ENCODE measurements around the gene CEPT1.

Gene CEPT1

DNA sequence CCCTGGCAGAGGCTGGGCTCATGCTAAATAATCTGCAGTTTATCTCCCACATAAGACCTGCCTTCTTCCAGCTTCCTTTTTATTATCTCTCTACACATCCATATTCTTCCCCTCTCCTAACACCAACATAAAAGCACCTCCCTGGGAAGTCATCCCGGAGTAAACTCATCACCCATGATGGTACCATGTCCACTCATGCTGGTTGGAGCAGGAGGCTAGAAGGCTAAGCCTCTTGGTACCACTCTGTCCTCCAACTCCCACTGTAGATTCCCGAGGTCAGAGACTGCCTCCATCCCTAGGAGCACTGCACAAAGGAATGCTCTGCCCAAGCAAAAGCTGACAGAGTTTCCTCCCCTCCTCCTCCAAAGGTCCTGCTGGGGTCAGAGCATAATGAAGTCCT lies 56.2 kb downstream of the CEPT1 start:
- Histone ChIP-seq H3K4me3 (ENCODE audit: insufficient read depth, low read length, poor library complexity, severe bottlenecking) (no peak overlapping the region), H3K9me2 (replicated peaks; ENCODE audit: insufficient read depth, low read length) (no peaks in the 10 kb centered on the region), H3F3A (ENCODE audit: insufficient read depth) (no peaks in the 10 kb centered on the region), H3K9me3 (ENCODE audit: insufficient read depth, low read length) (no peaks in the 10 kb centered on the region), H3K36me3 (ENCODE audit: low read length) (no peaks in the 10 kb centered on the region), H4K20me1 (ENCODE audit: low read depth, low read length) (no peaks in the 10 kb centered on the region), H3K27me3 (ENCODE audit: low read length) (no peaks in the 10 kb centered on the region), H3K9ac (ENCODE audit: low read length) (no peak overlapping the region), H3K4me2 (ENCODE audit: low read depth, low read length, poor library complexity, severe bottlenecking) (no peak overlapping the region), H3K27ac (ENCODE audit: low read depth, low read length) (no peak overlapping the region), H2AFZ (ENCODE audit: low read depth, low read length, severe bottlenecking) (no peak overlapping the region), H3K79me2 (ENCODE audit: insufficient read depth, low read length) (0 out of 2 replicates have a peak, but pooled peaks cover under 1% of the 10 kb centered on the region)
- TF ChIP-seq, protein P1, sequence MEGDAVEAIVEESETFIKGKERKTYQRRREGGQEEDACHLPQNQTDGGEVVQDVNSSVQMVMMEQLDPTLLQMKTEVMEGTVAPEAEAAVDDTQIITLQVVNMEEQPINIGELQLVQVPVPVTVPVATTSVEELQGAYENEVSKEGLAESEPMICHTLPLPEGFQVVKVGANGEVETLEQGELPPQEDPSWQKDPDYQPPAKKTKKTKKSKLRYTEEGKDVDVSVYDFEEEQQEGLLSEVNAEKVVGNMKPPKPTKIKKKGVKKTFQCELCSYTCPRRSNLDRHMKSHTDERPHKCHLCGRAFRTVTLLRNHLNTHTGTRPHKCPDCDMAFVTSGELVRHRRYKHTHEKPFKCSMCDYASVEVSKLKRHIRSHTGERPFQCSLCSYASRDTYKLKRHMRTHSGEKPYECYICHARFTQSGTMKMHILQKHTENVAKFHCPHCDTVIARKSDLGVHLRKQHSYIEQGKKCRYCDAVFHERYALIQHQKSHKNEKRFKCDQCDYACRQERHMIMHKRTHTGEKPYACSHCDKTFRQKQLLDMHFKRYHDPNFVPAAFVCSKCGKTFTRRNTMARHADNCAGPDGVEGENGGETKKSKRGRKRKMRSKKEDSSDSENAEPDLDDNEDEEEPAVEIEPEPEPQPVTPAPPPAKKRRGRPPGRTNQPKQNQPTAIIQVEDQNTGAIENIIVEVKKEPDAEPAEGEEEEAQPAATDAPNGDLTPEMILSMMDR (IDR thresholded peaks at IDR 0.05; ENCODE audit: insufficient read depth, low read length, poor library complexity, severe bottlenecking), result no peak

DNA sequence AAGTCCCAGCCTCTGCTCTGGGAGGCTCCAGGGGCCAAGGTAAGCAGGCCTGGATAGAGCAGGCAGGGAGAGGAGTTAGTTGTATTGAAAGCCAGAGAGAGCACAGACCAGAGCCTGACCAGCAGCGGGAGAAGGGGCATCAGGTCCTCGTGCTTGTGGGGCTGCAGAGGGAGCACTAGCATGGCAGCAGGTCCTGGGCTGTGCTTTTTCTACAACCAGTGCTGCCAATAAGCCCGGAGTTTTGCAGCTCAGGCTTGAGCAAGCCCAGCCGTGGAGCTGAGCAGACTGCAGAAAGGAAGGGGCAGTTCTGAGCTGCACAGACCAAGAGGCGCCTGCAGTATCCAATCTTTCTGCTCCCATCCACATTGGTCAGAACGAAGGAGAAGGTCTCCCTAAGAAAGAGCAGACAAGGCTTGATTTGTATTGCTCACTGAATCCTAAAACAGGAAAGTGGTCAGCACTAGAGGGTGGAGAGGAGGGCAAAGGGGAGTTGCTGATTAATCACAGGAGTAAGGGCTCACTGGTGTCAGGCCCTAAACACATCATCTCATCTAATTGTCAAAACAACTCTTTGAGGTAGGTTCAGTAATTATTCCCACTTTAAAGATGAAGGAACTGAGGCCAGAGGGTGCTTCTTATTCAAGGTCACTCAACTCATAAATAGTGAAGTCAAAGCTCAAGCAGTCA lies 57.7 kb downstream of the CEPT1 start:
- H2AFZ ChIP-seq (ENCODE audit: low read depth, low read length, severe bottlenecking), result no peak overlapping the region
- peak overlapping the region; percentile 34 for H3K27ac ChIP-seq (ENCODE audit: low read depth, low read length)
- H3K36me3 ChIP-seq (ENCODE audit: low read length), result no peaks in the 10 kb centered on the region
- TF ChIP-seq EZH2phosphoT487 (conservative IDR thresholded peaks at IDR 0.05; ENCODE audit: low read length), result no peak
- TF ChIP-seq, protein P1 (IDR thresholded peaks at IDR 0.05; ENCODE audit: insufficient read depth, low read length, poor library complexity, severe bottlenecking), result no peak
- no peaks in the 10 kb centered on the region for H3K9me3 ChIP-seq (ENCODE audit: insufficient read depth, low read length)
- no peak overlapping the region for H3K4me2 ChIP-seq (ENCODE audit: low read depth, low read length, poor library complexity, severe bottlenecking)
- peaks cover 14% of the 10 kb centered on the region for H3K79me2 ChIP-seq (ENCODE audit: insufficient read depth, low read length)
- no peak overlapping the region for H3K4me3 ChIP-seq (ENCODE audit: insufficient read depth, low read length, poor library complexity, severe bottlenecking)
- H3K9me2 ChIP-seq (replicated peaks; ENCODE audit: insufficient read depth, low read length), result no peaks in the 10 kb centered on the region
- H4K20me1 ChIP-seq (ENCODE audit: low read depth, low read length), result no peaks in the 10 kb centered on the region
- H3F3A ChIP-seq (ENCODE audit: insufficient read depth), result peaks cover 7% of the 10 kb centered on the region; the same call in 1 of the 2 replicates
- H3K27me3 ChIP-seq (ENCODE audit: low read length), result no peaks in the 10 kb centered on the region
- no peak overlapping the region for H3K9ac ChIP-seq (ENCODE audit: low read length)

DNA sequence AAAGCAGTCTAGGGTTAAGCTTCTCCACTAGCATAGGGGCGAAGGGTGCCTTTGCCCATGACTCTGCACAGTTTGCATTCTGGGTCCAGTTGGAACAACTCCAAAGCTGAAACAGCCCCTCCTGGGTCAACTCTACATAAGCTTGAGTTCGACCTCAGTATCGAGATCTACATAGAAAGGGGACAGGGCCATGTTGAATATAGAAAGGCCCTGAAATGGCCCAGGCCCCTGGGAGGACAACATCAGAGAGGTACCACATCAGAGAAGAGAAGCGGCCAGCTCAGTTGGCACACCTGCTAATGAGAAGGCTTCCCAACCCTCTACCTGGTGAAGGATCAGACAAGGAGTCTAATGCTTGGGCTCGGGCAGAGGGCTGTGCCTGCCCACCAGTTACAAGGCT lies 58.8 kb downstream of the CEPT1 start:
- no peak overlapping the region for H3K4me3 ChIP-seq (ENCODE audit: insufficient read depth, low read length, poor library complexity, severe bottlenecking)

More for the DNA sequence above, 58.8 kb downstream of the CEPT1 start:
- Histone ChIP-seq H4K20me1 (ENCODE audit: low read depth, low read length) (no peaks in the 10 kb centered on the region), H2AFZ (ENCODE audit: low read depth, low read length, severe bottlenecking) (no peak overlapping the region), H3K79me2 (ENCODE audit: insufficient read depth, low read length) (peaks cover 23% of the 10 kb centered on the region), H3K4me2 (ENCODE audit: low read depth, low read length, poor library complexity, severe bottlenecking) (no peak overlapping the region), H3K9ac (ENCODE audit: low read length) (no peak overlapping the region), H3K27me3 (ENCODE audit: low read length) (no peaks in the 10 kb centered on the region), H3K36me3 (ENCODE audit: low read length) (no peaks in the 10 kb centered on the region), H3K27ac (ENCODE audit: low read depth, low read length) (peak overlapping the region; percentile 16; the same call in 1 of the 2 replicates), H3K9me2 (replicated peaks; ENCODE audit: insufficient read depth, low read length) (no peaks in the 10 kb centered on the region), H3K9me3 (ENCODE audit: insufficient read depth, low read length) (no peaks in the 10 kb centered on the region), H3F3A (ENCODE audit: insufficient read depth) (peaks cover 7% of the 10 kb centered on the region; the same call in 1 of the 2 replicates)
- no peak for TF ChIP-seq EZH2phosphoT487 (conservative IDR thresholded peaks at IDR 0.05; ENCODE audit: low read length)
- TF ChIP-seq, protein P1 (IDR thresholded peaks at IDR 0.05; ENCODE audit: insufficient read depth, low read length, poor library complexity, severe bottlenecking), result no peak
